NCI-H748 (cell line): ENCODE results near the gene AGPAT1.
"Not testable (repeated sequence)": the region's sequence is repeated elsewhere in the genome, so short reads cannot be mapped to it uniquely, and the experiment has no call there.

ENCODE experiments used
- DNase-seq: peaks from one replicate; lab custom pipeline; 2025; ENCODE audit not compliant: unreplicated experiment; lab: John Stamatoyannopoulos, UW

AGPAT1 gene

GRCh38 chr6:32175711-32176475 is at the start of gene AGPAT1:
AGPAT1 (minus strand) TSS chr6:32176084; CDS start chr6:32171496, 4,588 bp downstream.
- DNase-seq: peak; percentile 98

- DNase-seq: no peak
Measured at GRCh38 chr6:32224696-32225095, 48.8 kb upstream of the AGPAT1 start.

- DNase-seq: no peak
Measured at GRCh38 chr6:32223258-32224235, 47.7 kb upstream of the AGPAT1 start, which contains the start of gene NOTCH4. NOTCH4 (minus strand) TSS chr6:32224067; CDS start chr6:32223928, 139 bp downstream.

GRCh38 chr6:32222333-32223230 is 46.7 kb upstream of the AGPAT1 start:
- DNase-seq: no peak

GRCh38 chr6:32220021-32220420 is 44.1 kb upstream of the AGPAT1 start:
- DNase-seq: no peak

- DNase-seq: no peak
Measured at GRCh38 chr6:32218167-32218566, 42.3 kb upstream of the AGPAT1 start.

GRCh38 chr6:32216998-32217397 is 41.1 kb upstream of the AGPAT1 start:
- no peak for DNase-seq

- no peak for DNase-seq
Measured at GRCh38 chr6:32216285-32216684, 40.4 kb upstream of the AGPAT1 start.

- DNase-seq: no peak
Measured at GRCh38 chr6:32215617-32216016, 39.7 kb upstream of the AGPAT1 start.

- DNase-seq: no peak
Measured at GRCh38 chr6:32214126-32214525, 38.2 kb upstream of the AGPAT1 start.

GRCh38 chr6:32213649-32214048 is 37.8 kb upstream of the AGPAT1 start:
- no peak for DNase-seq

GRCh38 chr6:32212076-32212760 is 36.3 kb upstream of the AGPAT1 start:
- DNase-seq: no peak

- DNase-seq: not testable (repeated sequence)
Measured at GRCh38 chr6:32211432-32211831, 35.5 kb upstream of the AGPAT1 start.

- no peak for DNase-seq
Measured at GRCh38 chr6:32210191-32210601, 34.3 kb upstream of the AGPAT1 start.

GRCh38 chr6:32208996-32209395 is 33.1 kb upstream of the AGPAT1 start:
- DNase-seq: no peak

- no peak for DNase-seq
Measured at GRCh38 chr6:32204268-32204715, 28.4 kb upstream of the AGPAT1 start.

GRCh38 chr6:32203426-32204267 is 27.8 kb upstream of the AGPAT1 start:
- no peak for DNase-seq

- DNase-seq: no peak
Measured at GRCh38 chr6:32202186-32202585, 26.3 kb upstream of the AGPAT1 start.
